GM12891 (cell line): ENCODE data around the gene RUVBL2.

Experiments
- PAX5 ChIP-seq: IDR thresholded peaks from 2 replicates; pipeline ENCODE4 v1.6.1; 2011; ENCODE audit warnings: low read length, moderate library complexity, mild to moderate bottlenecking; ENCODE audit not compliant: insufficient read depth, severe bottlenecking
- POLR2A ChIP-seq: IDR thresholded peaks from 2 replicates; pipeline ENCODE4 v1.6.1; 2011; ENCODE audit warnings: low read depth, low read length, control low read depth
- POLR2AphosphoS5 ChIP-seq: IDR thresholded peaks from 2 replicates; pipeline ENCODE4 v1.6.1; 2011; ENCODE audit warnings: low read depth, low read length, control low read depth
- POU2F2 ChIP-seq: IDR thresholded peaks from 2 replicates; pipeline ENCODE4 v1.6.1; 2011; ENCODE audit warnings: low read depth, mild to moderate bottlenecking, control low read depth, low read length, moderate library complexity
- SPI1 ChIP-seq: IDR thresholded peaks from 2 replicates; pipeline ENCODE4 v1.6.1; 2011; ENCODE audit warnings: low read depth, low read length, control low read depth
- TAF1 ChIP-seq: IDR thresholded peaks from 2 replicates; pipeline ENCODE4 v1.6.1; 2011; ENCODE audit warnings: low read depth, low read length, control low read depth

DNA sequence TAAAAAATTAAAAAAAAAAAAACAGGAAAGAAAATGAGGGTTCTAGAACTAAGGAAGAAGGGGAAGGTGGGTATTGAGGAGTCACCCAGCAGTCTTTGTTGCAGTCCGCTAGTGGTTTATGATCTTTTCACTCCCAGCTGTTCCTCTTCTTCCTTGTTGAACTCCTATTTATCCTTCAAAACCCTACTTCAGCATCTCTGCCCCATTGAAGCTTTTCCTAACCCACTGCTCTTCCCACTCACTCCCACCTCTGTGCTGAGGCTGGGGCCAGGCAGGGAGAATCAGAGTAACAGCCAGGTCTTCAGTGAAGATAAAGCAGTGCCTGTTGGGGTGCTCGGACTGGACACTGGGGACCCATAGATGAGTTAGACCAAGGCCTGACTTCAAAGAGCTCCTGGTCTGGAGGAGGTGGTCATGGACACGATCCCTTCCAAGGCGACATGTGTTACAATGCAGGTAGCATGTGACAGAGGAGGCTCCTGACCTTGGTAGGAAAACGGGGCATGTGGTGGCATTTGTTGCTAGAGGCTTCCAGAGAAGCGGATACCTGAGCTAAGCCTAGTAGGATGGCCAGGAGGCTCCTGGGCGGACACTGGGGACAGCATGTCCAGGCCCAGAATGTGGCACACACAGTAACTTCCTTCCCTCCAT lies 11.4 kb downstream of the RUVBL2 start:
- no peak for TF ChIP-seq POLR2A
- no peak for TF ChIP-seq POLR2AphosphoS5
- TF ChIP-seq TAF1: no peak
- TF ChIP-seq SPI1: no peak
- TF ChIP-seq POU2F2: no peak
- TF ChIP-seq PAX5: no peak
